Placental epithelial cell (primary cell): ENCODE measurements around the gene NSMCE4A. TPM values are rescaled to one million over a fixed set of nuclear protein-coding genes. Genes with fewer than 3 reads are reported as not detected.

Experiments used
- small RNA-seq: library from RNA; depleted of rRNA; stranded (forward); fragments of <200 nt; gene quantifications from one replicate; pipeline ENCODE3, GENCODE V24; 2012
- total RNA-seq: library from RNA; depleted of rRNA; stranded (reverse); fragments of >200 nt; gene quantifications from 2 replicates; pipeline ENCODE4 v1.2.3, GENCODE V29; 2012

NSMCE4A gene, protein sequence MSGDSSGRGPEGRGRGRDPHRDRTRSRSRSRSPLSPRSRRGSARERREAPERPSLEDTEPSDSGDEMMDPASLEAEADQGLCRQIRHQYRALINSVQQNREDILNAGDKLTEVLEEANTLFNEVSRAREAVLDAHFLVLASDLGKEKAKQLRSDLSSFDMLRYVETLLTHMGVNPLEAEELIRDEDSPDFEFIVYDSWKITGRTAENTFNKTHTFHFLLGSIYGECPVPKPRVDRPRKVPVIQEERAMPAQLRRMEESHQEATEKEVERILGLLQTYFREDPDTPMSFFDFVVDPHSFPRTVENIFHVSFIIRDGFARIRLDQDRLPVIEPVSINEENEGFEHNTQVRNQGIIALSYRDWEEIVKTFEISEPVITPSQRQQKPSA
- 12.5 and 14.9 TPM in 2 replicates for total RNA-seq

DNA sequence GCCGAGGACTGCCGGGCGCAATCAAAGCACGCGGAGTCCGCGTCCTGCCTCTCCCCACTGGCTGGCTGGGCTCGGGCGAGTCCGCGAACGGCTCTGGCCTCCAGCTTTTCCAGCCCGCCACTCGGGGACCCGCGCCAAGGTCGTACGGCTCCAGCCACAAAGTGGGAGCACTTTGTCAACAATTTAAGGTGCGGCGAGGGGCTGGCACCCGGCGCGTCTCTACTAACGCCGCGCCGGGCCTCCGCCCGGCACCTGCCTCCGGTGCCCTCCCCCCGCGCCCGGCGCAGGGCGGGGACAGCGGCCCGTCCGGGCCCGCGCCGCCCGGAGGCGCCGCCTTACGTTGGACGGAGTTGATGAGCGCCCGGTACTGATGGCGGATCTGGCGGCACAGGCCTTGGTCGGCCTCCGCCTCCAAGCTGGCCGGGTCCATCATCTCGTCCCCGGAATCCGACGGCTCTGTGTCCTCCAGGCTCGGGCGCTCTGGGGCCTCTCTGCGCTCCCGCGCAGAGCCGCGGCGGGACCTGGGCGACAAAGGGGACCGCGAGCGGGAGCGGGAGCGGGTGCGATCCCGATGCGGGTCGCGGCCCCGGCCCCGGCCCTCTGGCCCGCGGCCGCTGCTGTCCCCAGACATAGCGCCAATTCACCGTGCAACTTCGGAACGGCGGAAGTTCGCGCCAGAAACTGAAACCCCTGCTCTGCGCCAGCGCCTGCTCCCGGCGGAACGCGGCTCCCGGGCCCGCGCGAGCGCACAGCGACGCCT lies at the start of gene NSMCE4A:
Gene NSMCE4A, minus strand, starts transcription at position 683 of the 760 bp plus-strand sequence. Its CDS starts 52 bp downstream, at position 631.

DNA sequence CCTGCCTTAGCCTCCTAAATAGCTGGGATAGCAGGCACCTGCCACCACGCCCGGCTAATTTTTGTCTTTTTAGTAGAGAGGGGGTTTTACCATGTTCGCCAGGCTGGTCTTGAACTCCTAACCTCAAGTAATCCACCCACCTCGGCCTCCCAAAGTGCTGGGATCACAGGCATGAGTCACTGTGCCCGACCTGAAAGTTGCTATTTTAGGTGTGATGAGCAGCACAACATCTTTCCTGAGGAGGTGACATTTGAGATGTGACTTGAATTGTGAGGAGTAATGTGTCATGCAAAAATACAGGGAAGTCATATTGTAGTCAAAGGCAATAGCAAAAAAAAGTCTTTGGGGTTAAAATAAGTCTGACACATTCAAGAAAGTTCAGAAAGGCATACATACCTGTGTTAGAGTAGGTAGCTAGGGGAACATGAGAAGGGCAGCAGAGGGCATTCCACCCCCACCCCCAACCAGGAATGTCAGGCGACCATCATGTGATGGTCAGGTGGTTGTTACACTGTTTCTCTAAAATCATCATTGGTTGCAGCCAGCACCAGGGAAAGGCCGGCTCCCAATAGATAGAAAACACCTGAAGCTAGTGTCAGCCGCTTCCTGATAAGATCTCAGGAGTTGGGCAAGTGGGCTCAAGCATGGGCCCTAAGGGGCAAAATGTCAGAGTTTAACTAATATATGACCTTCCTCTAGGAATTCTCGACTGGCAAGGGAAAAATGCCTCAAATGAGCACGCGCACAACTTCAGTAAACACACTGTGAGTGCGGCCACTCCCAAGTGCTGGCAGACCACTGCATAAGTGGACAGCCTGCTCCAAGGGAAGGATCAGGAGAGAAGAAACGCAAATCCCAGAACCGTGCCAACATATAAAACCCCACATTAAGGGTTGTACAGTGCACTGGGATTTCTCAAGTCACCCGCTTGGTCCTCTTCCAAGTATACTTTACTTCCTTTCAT lies 13.6 kb upstream of the NSMCE4A start, which contains the start of gene TACC2:
Gene TACC2, plus strand, starts transcription at position 803 of the 964 bp plus-strand sequence. CDS start 32,819 bp downstream, outside the sequence.

DNA sequence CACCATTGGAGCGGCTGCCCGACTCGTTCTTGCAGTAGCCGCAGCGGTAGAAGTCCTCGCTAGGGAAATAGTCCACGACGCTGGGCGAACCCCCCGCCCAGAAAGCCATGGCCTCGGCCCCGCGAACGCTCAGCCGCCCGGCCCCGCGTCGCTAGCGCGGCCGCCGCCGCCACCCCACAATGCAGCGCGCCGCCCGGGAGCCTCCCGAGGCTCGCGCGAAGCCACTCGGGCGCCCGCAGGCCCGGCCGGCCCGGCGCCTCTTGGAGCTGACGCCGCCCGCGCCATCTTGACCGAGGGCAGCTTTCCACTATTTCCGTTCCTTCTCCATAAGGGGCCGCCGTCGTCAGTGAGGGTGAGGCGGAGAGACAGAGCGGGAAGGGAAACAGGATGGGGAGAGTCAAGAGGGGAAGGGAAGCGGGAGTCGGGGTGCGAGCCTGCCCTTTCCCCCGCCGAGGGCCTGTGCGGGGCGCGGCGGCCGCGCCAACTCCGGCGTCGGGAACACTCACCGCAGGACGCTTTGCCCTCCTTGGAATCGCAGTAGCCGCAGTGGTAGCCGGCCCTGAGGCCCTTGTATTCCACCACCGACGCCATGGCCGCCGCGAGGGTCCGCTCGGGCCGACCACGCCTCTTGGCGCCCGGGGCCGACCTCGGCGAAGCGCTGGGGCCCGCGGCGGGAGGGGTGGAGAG lies 47.0 kb downstream of the NSMCE4A start, which contains the start of gene ATE1:
Gene ATE1, minus strand, starts transcription at position 191 of the 687 bp plus-strand sequence. Its CDS starts 82 bp downstream, at position 109.

Small RNA genes within 50 kb of the gene (small RNA-seq; reads per million reads assigned to genes)
- not detected for gene RF02219

Other genes starting within 250 kb of the NSMCE4A start
- gene ATE1, start 47.2 kb downstream of the NSMCE4A start, total RNA-seq = 10.2 and 17.4 TPM in 2 replicates
- 3.5 and 4.6 TPM in 2 replicates for gene TACC2, start 13.9 kb upstream of the NSMCE4A start, total RNA-seq